ENCODE results near the gene MRPS34.
"Not testable (repeated sequence)": the region's sequence is repeated elsewhere in the genome, so short reads cannot be mapped to it uniquely, and the experiment has no call there.

MRPS34 gene

GRCh38 chr16:1734123-1734522 is 38.8 kb downstream of the MRPS34 start:
- no peak overlapping the region for H3K27ac ChIP-seq

GRCh38 chr16:1732551-1732987 is 40.4 kb downstream of the MRPS34 start:
- H3K27ac ChIP-seq, result not testable (repeated sequence)

More at GRCh38 chr16:1734123-1734522, 38.8 kb downstream of the MRPS34 start:
- TF ChIP-seq ZFX (IDR thresholded peaks at IDR 0.05) (no peak), CTCF (conservative IDR thresholded peaks at IDR 0.05) (no peak)

DNA sequence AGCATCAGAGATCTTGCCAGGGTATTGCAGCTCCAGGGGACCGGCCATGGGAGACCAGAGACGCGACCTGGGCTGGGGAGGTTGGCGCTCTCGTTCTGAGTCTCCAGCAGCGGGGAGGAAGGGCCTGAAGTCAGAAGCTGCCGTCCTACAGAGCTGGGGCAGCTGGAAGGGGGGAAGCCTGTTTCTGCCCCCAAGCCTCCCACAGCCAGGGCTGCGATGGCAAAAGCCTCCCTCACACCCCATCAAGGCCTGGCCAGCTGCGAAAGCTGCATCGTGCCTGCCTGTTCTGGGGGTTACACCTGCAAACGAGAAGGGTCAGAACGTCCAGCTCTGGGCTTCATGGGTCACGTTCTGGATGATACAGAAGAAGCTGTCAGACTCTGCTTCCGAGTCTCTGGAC is 40.9 kb downstream of the MRPS34 start:
- TF ChIP-seq ZFX (IDR thresholded peaks at IDR 0.05) (no peak), CTCF (conservative IDR thresholded peaks at IDR 0.05) (no peak)
- H3K27ac ChIP-seq, result peak overlapping the region; percentile 23; the same call in 1 of the 2 replicates

- H3K27ac ChIP-seq, result peak overlapping the region; percentile 23; the same call in 1 of the 2 replicates
- TF ChIP-seq CTCF (conservative IDR thresholded peaks at IDR 0.05) (no peak), ZFX (IDR thresholded peaks at IDR 0.05) (no peak)
These were observed 41.3 kb downstream of the MRPS34 start for GRCh38 chr16:1731603-1732002.

DNA sequence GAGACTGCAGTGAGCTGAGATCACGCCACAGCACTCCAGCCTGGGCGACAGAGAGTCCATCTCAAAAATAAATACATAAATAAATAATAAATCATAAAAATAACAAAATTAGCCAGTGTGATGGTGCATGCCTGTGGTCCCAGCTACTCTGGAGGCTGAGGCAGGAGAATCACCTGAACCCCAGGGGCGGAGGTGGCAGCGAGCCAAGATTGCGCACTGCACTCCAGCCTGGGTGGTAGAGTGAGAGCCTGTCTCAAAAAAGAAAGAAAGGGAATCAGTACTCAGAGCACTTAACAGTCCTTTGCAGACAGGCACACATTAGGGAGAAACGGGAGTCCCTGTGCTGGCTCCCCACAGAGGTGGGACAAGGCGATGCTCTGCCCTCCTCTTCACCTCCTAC is 41.9 kb downstream of the MRPS34 start:
- TF ChIP-seq ZFX (IDR thresholded peaks at IDR 0.05) (no peak), CTCF (conservative IDR thresholded peaks at IDR 0.05) (no peak)
- H3K27ac ChIP-seq, result peak overlapping the region; percentile 23; the same call in 1 of the 2 replicates

DNA sequence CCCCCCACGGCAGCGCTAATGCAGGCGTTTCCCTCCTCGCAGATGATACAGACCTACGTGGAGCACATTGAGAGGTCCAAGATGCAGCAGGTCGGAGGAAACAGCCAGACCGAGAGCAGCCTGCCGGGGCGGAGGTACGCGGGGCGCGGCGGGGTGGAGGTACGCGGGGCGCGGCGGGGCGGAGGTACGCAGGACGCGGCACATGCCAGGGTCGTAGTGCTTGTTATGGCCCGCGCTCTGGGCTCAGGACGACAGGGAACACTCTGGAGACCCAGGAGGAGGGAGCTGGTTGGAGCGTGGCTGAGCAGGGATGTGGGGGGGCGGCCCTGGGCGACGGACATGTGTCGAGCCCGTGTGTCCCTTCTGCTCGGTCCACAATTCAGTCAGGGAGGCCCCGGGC is 43.5 kb downstream of the MRPS34 start:
- TF ChIP-seq ZFX (IDR thresholded peaks at IDR 0.05), result no peak
- no peak for TF ChIP-seq CTCF (conservative IDR thresholded peaks at IDR 0.05)
- H3K27ac ChIP-seq, result no peak overlapping the region

DNA sequence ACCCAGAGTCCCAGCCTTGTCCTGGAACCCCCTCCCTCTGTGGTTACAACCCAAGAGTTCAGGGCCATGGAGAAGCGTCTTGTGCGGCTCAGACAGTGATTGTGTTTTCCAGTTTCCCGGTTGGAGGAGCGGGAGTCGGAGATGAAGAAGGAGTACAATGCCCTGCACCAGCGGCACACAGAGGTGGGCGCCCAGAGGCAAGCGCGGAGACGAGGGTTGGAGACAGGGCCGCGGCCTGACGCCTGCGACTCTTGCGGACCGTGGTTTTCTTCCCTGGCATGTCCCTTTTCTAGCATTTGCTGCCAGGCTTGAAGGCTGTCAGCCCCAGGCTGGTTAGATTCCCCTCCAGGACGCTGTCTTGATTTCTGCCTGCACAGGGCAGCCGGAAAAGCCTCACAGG is 43.9 kb downstream of the MRPS34 start:
- TF ChIP-seq ZFX (IDR thresholded peaks at IDR 0.05) (no peak), CTCF (conservative IDR thresholded peaks at IDR 0.05) (no peak)
- H3K27ac ChIP-seq, result no peak overlapping the region
